ENCODE measurements around the gene CKMT1B. TPM values are rescaled to one million over a fixed set of nuclear protein-coding genes. Genes with fewer than 3 reads are reported as not detected.

The CKMT1B gene
- total RNA-seq (2022; extraction: Qiagen RNA extraction; ENCODE audit: low read depth), result 2.6 to 5.5 TPM (median 4.8 TPM) in 5 replicates

GRCh38 chr15:43593328-43594190 lies at the start of gene CKMT1B:
Gene CKMT1B, plus strand, starts transcription at chr15:43594027. Its CDS starts 192 bp downstream, at chr15:43594219.

GRCh38 chr15:43589778-43590466 lies 3.9 kb upstream of the CKMT1B start, which contains the start of gene PPIP5K1:
Gene PPIP5K1, minus strand, starts transcription at chr15:43590208. Its CDS starts 5,704 bp downstream, at chr15:43584504.

GRCh38 chr15:43618700-43619099 lies 24.9 kb downstream of the CKMT1B start, which contains the start of gene STRC:
Gene STRC, minus strand, starts transcription at chr15:43618800. Its CDS starts 78 bp downstream, at chr15:43618722.

Other genes starting within 250 kb of the CKMT1B start
- gene ZSCAN29, start 223.0 kb upstream of the CKMT1B start, total RNA-seq (2022; extraction: Qiagen RNA extraction; ENCODE audit: low read depth), result 6.5 to 9.6 TPM (median 9.4 TPM) in 5 replicates
- 4.5 to 6.8 TPM (median 5.0 TPM) in 5 replicates for gene TUBGCP4, start 222.9 kb upstream of the CKMT1B start, total RNA-seq (2022; extraction: Qiagen RNA extraction; ENCODE audit: low read depth)
- gene TP53BP1, start 100.9 kb upstream of the CKMT1B start, total RNA-seq (2022; extraction: Qiagen RNA extraction; ENCODE audit: low read depth), result 14.6 to 19.8 TPM (median 17.8 TPM) in 5 replicates
- gene MAP1A, start 76.4 kb upstream of the CKMT1B start, total RNA-seq (2022; extraction: Qiagen RNA extraction; ENCODE audit: low read depth), result 0.59 to 0.85 TPM (median 0.71 TPM) in 5 replicates
- 5.0 to 8.2 TPM (median 6.5 TPM) in 5 replicates for gene PPIP5K1, start 3.8 kb upstream of the CKMT1B start, total RNA-seq (2022; extraction: Qiagen RNA extraction; ENCODE audit: low read depth)
- gene STRC, start 24.8 kb downstream of the CKMT1B start, total RNA-seq (2022; extraction: Qiagen RNA extraction; ENCODE audit: low read depth), result 0.03 to 0.20 TPM (median 0.10 TPM) in 4 of 5 replicates, not detected in the other
- gene CATSPER2, start 54.8 kb downstream of the CKMT1B start, total RNA-seq (2022; extraction: Qiagen RNA extraction; ENCODE audit: low read depth), result 0.34 to 1.4 TPM (median 0.66 TPM) in 5 replicates
- gene CKMT1A, start 99.8 kb downstream of the CKMT1B start, total RNA-seq (2022; extraction: Qiagen RNA extraction; ENCODE audit: low read depth), result 1.8 to 4.5 TPM (median 2.3 TPM) in 5 replicates
- gene PDIA3, start 152.4 kb downstream of the CKMT1B start, total RNA-seq (2022; extraction: Qiagen RNA extraction; ENCODE audit: low read depth), result 250 to 364 TPM (median 349 TPM) in 5 replicates
- 1.3 to 2.4 TPM (median 1.7 TPM) in 5 replicates for gene ELL3, start 182.9 kb downstream of the CKMT1B start, total RNA-seq (2022; extraction: Qiagen RNA extraction; ENCODE audit: low read depth)
- 489 to 715 TPM (median 656 TPM) in 5 replicates for gene SERF2, start 198.3 kb downstream of the CKMT1B start, total RNA-seq (2022; extraction: Qiagen RNA extraction; ENCODE audit: low read depth)
- gene SERINC4, start 206.2 kb downstream of the CKMT1B start, total RNA-seq (2022; extraction: Qiagen RNA extraction; ENCODE audit: low read depth), result not detected in 5 replicates
- 3.1 to 9.2 TPM (median 4.2 TPM) in 5 replicates for gene HYPK, start 206.6 kb downstream of the CKMT1B start, total RNA-seq (2022; extraction: Qiagen RNA extraction; ENCODE audit: low read depth)
- gene MFAP1, start 230.7 kb downstream of the CKMT1B start, total RNA-seq (2022; extraction: Qiagen RNA extraction; ENCODE audit: low read depth), result 23.8 to 26.5 TPM (median 23.9 TPM) in 5 replicates
- gene WDR76, start 233.0 kb downstream of the CKMT1B start, total RNA-seq (2022; extraction: Qiagen RNA extraction; ENCODE audit: low read depth), result 11.6 to 13.7 TPM (median 12.7 TPM) in 5 replicates